GM13977 (cell line): ENCODE data around the gene MIS18A.
"Not testable (repeated sequence)": the region's sequence is repeated elsewhere in the genome, so short reads cannot be mapped to it uniquely, and the experiment has no call there.

Experiments
- DNase-seq: peaks from one replicate; pipeline ENCODE4 v3.0.0; 2012; ENCODE audit warnings: low spot score
- in situ Hi-C: fragments of 300-500 bp; cut with MboI; formaldehyde crosslinking; loops from one replicate; pipeline ENCODE4 v1.12.0; 2022; ENCODE audit warnings: low sequenced_read_pairs, low pct_unique_long_range_greater_than_20kb, mixed read lengths, inconsistent platforms; ENCODE audit not compliant: unreplicated experiment
- TF ChIP-seq, protein P1 (sequence below): IDR thresholded peaks from 2 replicates; pipeline ENCODE4 v1.5.1; 2012; ENCODE audit warnings: mild to moderate bottlenecking, control low read depth; ENCODE audit not compliant: insufficient read depth; ENCODE audit errors: extremely low read depth, missing control alignments

The MIS18A gene

DNA sequence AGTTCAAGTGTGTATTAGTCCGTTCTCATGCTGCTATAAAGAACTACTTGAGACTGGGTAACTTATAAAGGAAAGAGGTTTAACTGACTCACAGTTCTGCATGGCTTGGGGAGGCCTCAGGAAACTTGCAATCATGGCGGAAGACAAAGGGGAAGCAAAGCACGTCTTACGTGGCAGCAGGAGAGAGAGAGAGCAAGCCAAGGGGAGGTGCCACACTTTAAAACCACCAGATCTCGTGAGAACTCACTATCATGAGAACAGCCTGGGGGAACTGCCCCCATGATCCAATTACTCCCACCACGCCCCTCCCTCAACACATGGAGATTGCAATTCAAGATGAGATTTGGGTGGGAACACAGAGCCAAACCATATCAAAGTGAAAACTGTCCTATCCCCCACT is 4.1 kb upstream of the MIS18A start:
- TF ChIP-seq, protein P1, sequence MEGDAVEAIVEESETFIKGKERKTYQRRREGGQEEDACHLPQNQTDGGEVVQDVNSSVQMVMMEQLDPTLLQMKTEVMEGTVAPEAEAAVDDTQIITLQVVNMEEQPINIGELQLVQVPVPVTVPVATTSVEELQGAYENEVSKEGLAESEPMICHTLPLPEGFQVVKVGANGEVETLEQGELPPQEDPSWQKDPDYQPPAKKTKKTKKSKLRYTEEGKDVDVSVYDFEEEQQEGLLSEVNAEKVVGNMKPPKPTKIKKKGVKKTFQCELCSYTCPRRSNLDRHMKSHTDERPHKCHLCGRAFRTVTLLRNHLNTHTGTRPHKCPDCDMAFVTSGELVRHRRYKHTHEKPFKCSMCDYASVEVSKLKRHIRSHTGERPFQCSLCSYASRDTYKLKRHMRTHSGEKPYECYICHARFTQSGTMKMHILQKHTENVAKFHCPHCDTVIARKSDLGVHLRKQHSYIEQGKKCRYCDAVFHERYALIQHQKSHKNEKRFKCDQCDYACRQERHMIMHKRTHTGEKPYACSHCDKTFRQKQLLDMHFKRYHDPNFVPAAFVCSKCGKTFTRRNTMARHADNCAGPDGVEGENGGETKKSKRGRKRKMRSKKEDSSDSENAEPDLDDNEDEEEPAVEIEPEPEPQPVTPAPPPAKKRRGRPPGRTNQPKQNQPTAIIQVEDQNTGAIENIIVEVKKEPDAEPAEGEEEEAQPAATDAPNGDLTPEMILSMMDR = no peak
- in situ Hi-C loops = no loop called here
- DNase-seq = no peak

DNA sequence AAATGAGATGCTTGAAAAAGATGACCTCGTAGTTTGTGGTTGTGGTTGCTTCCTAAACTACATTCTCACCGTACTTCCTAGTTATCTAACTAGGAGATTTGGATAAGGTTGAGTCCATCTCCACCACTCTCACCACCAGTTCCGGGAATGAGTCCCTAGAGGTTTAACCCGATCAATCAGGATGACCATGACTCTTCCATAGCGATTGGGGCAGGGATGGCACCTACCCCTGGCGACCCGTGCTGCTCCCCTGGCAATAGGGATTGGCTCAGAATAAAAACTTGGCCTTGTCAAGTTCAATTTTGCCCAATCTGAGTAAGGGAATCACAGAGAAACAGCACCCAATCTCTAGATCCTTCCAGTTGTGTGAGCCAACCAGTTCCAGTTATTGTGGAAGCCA is 2.7 kb upstream of the MIS18A start:
- DNase-seq = no peak
- TF ChIP-seq, protein P1 = no peak
- in situ Hi-C loops = no loop called here

DNA sequence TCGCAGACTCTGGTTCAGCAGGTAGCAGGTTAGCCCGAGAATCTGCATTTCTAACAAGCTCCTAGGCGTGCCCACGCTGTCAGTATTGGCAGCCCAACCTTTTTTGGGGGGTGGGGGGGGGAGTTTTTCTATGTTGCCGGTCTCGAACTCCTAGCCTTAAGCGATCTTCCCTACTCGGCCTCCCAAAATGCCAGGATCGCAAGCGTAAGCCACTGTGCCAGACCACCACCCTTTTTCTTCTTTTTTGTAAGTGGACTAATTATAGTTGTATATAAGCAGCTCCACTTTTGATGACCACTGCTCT is 480 bp upstream of the MIS18A start:
- in situ Hi-C loops = no loop called here
- TF ChIP-seq, protein P1 = peak; percentile 17
- no peak for DNase-seq

DNA sequence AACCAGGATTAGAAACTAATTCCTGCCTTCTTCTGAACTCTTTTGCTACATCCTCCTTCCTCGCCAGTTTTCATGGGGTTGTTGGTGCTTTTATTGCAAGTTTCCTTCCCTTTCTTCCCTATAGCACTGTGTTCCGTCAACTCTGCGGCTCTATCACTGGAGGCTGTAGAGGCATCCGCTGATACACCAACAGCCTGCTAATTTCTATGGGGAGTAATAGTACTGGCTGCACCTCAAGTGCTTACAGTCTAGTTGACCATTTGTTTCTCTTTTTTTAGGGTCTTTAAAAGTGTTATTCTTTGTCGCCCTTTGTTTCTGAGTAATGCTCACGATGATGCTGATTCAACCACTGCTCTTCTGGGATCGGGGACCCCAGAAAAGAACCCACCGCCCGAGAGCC is 746 bp downstream of the MIS18A start:
- no peak for DNase-seq
- in situ Hi-C loops = no loop called here
- TF ChIP-seq, protein P1 = no peak

DNA sequence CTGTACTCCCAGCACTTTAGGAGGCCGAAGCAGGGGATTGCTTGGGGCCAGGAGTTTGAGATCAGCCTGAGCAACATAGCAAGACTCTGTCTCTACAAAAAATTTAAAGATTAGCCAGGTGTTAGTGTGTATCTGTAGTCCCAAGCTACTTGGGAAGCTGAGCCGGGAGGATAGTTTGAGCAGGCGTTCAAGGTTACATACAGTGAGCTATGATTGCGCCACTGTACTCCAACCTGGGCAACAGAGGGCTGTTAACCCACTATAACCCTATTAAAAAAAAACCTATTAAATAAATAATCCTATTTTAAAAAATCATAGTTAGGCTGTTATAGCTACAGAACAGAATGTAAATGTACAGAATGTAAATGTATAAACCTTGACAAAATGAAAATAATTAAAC is 2.2 kb downstream of the MIS18A start:
- TF ChIP-seq, protein P1 = no peak
- DNase-seq = no peak
- in situ Hi-C loops = no loop called here

DNA sequence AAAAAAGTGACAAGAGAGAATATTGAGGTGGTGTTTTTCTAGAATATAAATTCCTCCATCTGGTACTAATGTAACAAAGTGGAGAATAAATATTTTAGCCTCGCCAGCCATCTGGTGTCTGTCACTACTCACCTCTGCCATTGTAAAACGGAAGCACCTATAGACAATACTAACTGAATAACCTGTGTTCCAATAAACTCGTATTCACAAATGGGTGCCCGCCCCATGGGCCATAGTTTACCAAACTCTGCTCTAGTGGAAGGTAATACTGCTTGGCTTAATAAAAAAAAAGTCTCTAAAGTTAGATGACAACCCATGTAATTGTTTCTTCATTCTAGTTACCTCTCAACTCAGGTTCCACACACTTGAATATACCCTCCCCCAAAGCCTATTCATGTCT is 8.1 kb downstream of the MIS18A start:
- no peak for DNase-seq
- in situ Hi-C loops = no loop called here
- TF ChIP-seq, protein P1 = no peak

DNA sequence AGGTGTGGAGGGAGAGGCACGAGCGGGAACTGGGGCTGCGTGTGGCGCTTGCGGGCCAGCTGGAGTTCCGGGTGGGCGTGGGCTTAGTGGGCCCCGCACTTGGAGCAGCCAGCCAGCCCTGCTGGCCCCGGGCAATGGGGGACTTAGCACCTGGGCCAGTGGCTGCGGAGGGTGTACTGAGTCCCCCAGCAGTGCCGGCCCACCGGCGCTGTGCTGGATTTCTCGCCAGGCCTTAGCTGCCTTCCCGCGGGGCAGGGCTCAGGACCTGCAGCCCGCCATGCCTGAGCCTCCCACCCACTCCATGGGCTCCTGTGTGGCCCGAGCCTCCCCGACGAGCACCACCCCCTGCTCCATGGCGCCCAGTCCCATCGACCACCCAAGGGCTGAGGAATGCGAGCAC is 13.5 kb downstream of the MIS18A start:
- DNase-seq, in situ Hi-C loops: not testable (repeated sequence)
